HepG2 (cell line): ENCODE data around the gene CLDN24. TPM values are rescaled to one million over a fixed set of nuclear protein-coding genes. Genes with fewer than 3 reads are reported as not detected.

ENCODE experiments used
- ATAC-seq: fragments of 200-7000 bp; cut with Tn5 transposase; 3 replicates; pipeline ENCODE4 v1.9.1; 2020; ENCODE audit warnings: mild to moderate bottlenecking, moderate library complexity
- BruUV-seq: library from RNA; stranded (reverse); fragments of 400-500 nt; replicated peaks from 2 replicates; lab custom pipeline; 2021; lab: Mats Ljungman, UMichigan
- CTCF ChIA-PET: fragments of 300-600 bp; formaldehyde crosslinking; extraction: SDS; loops from one replicate; lab custom pipeline; 2021; ENCODE audit warnings: low total read pairs, inconsistent platforms, low intra/inter-chr PET ratio; lab: Yijun Ruan, JAX
- POLR2A ChIA-PET: fragments of 350-600 bp; sonication (Branson Sonifier 250); formaldehyde crosslinking; loops from one replicate; lab custom pipeline; 2020; ENCODE audit warnings: antibody characterized with exemption, inconsistent platforms; lab: Yijun Ruan, JAX
- DNase-seq: peaks from one replicate; pipeline ENCODE4 v3.0.0-alpha.2; 2015; ENCODE audit warnings: low spot score
- FAIRE-seq: peaks from 3 replicates; lab custom pipeline; 2011; peaks lifted over from hg19 to GRCh38; lab: Jason Lieb, UNC
- H2AFZ ChIP-seq: one replicate; pipeline ENCODE4 v1.6.1; 2011; ENCODE audit warnings: low read length, inconsistent platforms
- H3K27ac ChIP-seq: fragments of 300-600 bp; 3 replicates; pipeline ENCODE4 v1.8.0; 2011; ENCODE audit warnings: mixed run types, mild to moderate bottlenecking, mixed read lengths, low read length, inconsistent platforms; ENCODE audit not compliant: insufficient read depth; ENCODE audit errors: extremely low read length
- H3K27me3 ChIP-seq, 2 experiments: fragments of 200-600 bp in 1 of 2; 2 replicates in 1 of 2; 3 replicates in 1 of 2; pipeline versions ENCODE4 v1.6.0 to v1.8.0; 2011; ENCODE audit warnings: low read length in 2 of 2, mild to moderate bottlenecking in 2 of 2, moderate library complexity in 2 of 2, inconsistent platforms in 1 of 2; ENCODE audit not compliant: insufficient read depth in 2 of 2, control insufficient read depth in 1 of 2
- H3K36me3 ChIP-seq, 2 experiments: fragments of 200-600 bp in 1 of 2; replicated peaks in 1 of 2; 2 replicates in 1 of 2; 3 replicates in 1 of 2; pipeline versions ENCODE4 v1.5.1 to v1.8.0; 2011; ENCODE audit warnings: low read length in 2 of 2, inconsistent platforms in 1 of 2; ENCODE audit not compliant: insufficient read depth in 2 of 2, control insufficient read depth in 1 of 2
- H3K4me1 ChIP-seq: 2 replicates; pipeline ENCODE4 v1.5.1; 2012; ENCODE audit warnings: low read length, inconsistent platforms; ENCODE audit not compliant: insufficient read depth
- H3K4me2 ChIP-seq: 2 replicates; pipeline ENCODE4 v1.6.0; 2011; ENCODE audit warnings: low read depth, low read length, inconsistent platforms
- H3K4me3 ChIP-seq, 3 experiments: fragments of 200-600 bp in 1 of 3; sonication (generic), shearing (Covaris generic) in 1 of 3; replicated peaks in 1 of 3; 2 replicates each; pipeline ENCODE4 v1.5.1; 2011 to 2016; ENCODE audit warnings: low read length in 3 of 3, inconsistent platforms in 2 of 3, low read depth in 2 of 3, mild to moderate bottlenecking in 2 of 3, control low read depth in 1 of 3, mixed read lengths in 1 of 3; ENCODE audit not compliant: insufficient read depth in 1 of 3
- H3K79me2 ChIP-seq: one replicate; pipeline ENCODE4 v1.6.1; 2011; ENCODE audit warnings: low read length, inconsistent platforms; ENCODE audit not compliant: insufficient read depth
- H3K9ac ChIP-seq: 2 replicates; pipeline ENCODE4 v1.6.0; 2011; ENCODE audit warnings: mild to moderate bottlenecking, low read depth, low read length, inconsistent platforms; ENCODE audit not compliant: insufficient read depth
- H3K9me3 ChIP-seq: 2 replicates; pipeline ENCODE4 v1.5.1; 2012; ENCODE audit warnings: mild to moderate bottlenecking, low read length
- H4K20me1 ChIP-seq: 2 replicates; pipeline ENCODE4 v1.6.0; 2011; ENCODE audit warnings: inconsistent platforms, mild to moderate bottlenecking, low read length, moderate library complexity; ENCODE audit not compliant: insufficient read depth
- FOXO1 ChIP-seq: sonication (generic); formaldehyde crosslinking; IDR thresholded peaks from 2 replicates; pipeline ENCODE4 v1.4.0; 2020; ENCODE audit warnings: missing genetic modification reagents
- HES4 ChIP-seq: sonication (generic); formaldehyde crosslinking; IDR thresholded peaks from 2 replicates; pipeline ENCODE4 v1.9.0; 2021; ENCODE audit warnings: mild to moderate bottlenecking, missing genetic modification reagents, borderline replicate concordance
- HOXA9 ChIP-seq: sonication (generic); formaldehyde crosslinking; IDR thresholded peaks from 2 replicates; pipeline ENCODE4 v1.8.1; 2022; ENCODE audit warnings: missing genetic modification reagents, mild to moderate bottlenecking, moderate library complexity, borderline replicate concordance
- JUNB ChIP-seq: sonication (generic); formaldehyde crosslinking; IDR thresholded peaks from 2 replicates; pipeline ENCODE4 v1.8.0; 2022; ENCODE audit warnings: missing genetic modification reagents, mild to moderate bottlenecking, borderline replicate concordance
- KDM6A ChIP-seq: IDR thresholded peaks from 2 replicates; pipeline ENCODE4 v1.6.1; 2016; ENCODE audit warnings: low read depth
- REXO4 ChIP-seq: sonication (generic); formaldehyde crosslinking; IDR thresholded peaks from 2 replicates; pipeline ENCODE4 v1.8.0; 2022; ENCODE audit warnings: missing genetic modification reagents, mild to moderate bottlenecking, borderline replicate concordance
- SNRNP70 ChIP-seq: fragments of 200-400 bp; formaldehyde crosslinking; IDR thresholded peaks from 2 replicates; pipeline ENCODE4 v1.6.1; 2017; ENCODE audit warnings: mild to moderate bottlenecking, low read depth, low read length, moderate library complexity
- TAF1 ChIP-seq: sonication (generic); formaldehyde crosslinking; IDR thresholded peaks from 2 replicates; pipeline ENCODE4 v1.4.0; 2020; ENCODE audit warnings: missing genetic modification reagents
- ZNF564 ChIP-seq: sonication (generic); formaldehyde crosslinking; IDR thresholded peaks from 2 replicates; pipeline ENCODE4 v1.8.1; 2023; ENCODE audit warnings: mild to moderate bottlenecking, missing genetic modification reagents
- ZNF569 ChIP-seq: sonication (generic); formaldehyde crosslinking; IDR thresholded peaks from 2 replicates; pipeline ENCODE4 v1.5.0; 2020; ENCODE audit warnings: mild to moderate bottlenecking, missing genetic modification reagents, moderate library complexity, borderline replicate concordance
- ZNF605 ChIP-seq: sonication (generic); formaldehyde crosslinking; IDR thresholded peaks from 2 replicates; pipeline ENCODE4 v1.8.0; 2022; ENCODE audit warnings: mild to moderate bottlenecking, missing genetic modification reagents
- ZNF737 ChIP-seq: sonication (generic); formaldehyde crosslinking; IDR thresholded peaks from 2 replicates; pipeline ENCODE4 v1.5.0; 2020; ENCODE audit warnings: missing genetic modification reagents, mild to moderate bottlenecking, borderline replicate concordance
- ZNF776 ChIP-seq: sonication (generic); formaldehyde crosslinking; IDR thresholded peaks from 2 replicates; pipeline ENCODE4 v1.4.0; 2020; ENCODE audit warnings: mild to moderate bottlenecking, missing genetic modification reagents
- ZNF878 ChIP-seq: sonication (generic); formaldehyde crosslinking; IDR thresholded peaks from 2 replicates; pipeline ENCODE4 v1.8.1; 2023; ENCODE audit warnings: mild to moderate bottlenecking, missing genetic modification reagents, moderate library complexity
- WGBS: methylation state at CpG from one replicate; pipeline ENCODE4 v1.1.6; 2017; ENCODE audit warnings: low lambda C conversion rate; 5-methylcytosine and 5-hydroxymethylcytosine counted together
- in situ Hi-C: cut with HindIII; loops from 2 replicates; pipeline ENCODE4 v1.10.0; 2017; ENCODE audit warnings: low pct_unique_long_range_greater_than_20kb; ENCODE audit not compliant: extremely low pct_ligation_motif_present
- intact Hi-C: fragments of 100-400 bp; cut with micrococcal nuclease; formaldehyde crosslinking; loops from one replicate; pipeline ENCODE4 v1.10.0; 2022; ENCODE audit not compliant: unreplicated experiment
- polyA plus RNA-seq, 8 experiments: library from polyadenylated mRNA; depleted of rRNA in 3 of 8; stranded (reverse) in 7 of 8; unstranded in 1 of 8; fragments of >200 nt; fragmentation: Illumina TruSeq in 4 of 8; extraction: Trizol in 4 of 8; gene quantifications; 2 replicates each; pipeline versions ENCODE4 v1.2.1 to v1.2.3, GENCODE V29; 2011 to 2016; ENCODE audit warnings: low read depth in 4 of 8, missing spikeins in 1 of 8, mixed read lengths in 1 of 8; ENCODE audit not compliant: insufficient read depth in 1 of 8
- total RNA-seq, 5 experiments: library from RNA; depleted of rRNA; stranded (reverse); fragments of >200 nt; fragmentation: Illumina TruSeq; extraction: Trizol; gene quantifications; 2 replicates each; pipeline ENCODE4 v1.2.3, GENCODE V29; 2016; ENCODE audit warnings: low read depth in 1 of 5
- TF ChIP-seq, protein P1 (sequence below): sonication (generic); formaldehyde crosslinking; IDR thresholded peaks from 2 replicates; pipeline ENCODE4 v1.8.1; 2023; ENCODE audit warnings: missing genetic modification reagents, mild to moderate bottlenecking, borderline replicate concordance
- TF ChIP-seq, protein P2 (sequence below): sonication (generic); formaldehyde crosslinking; IDR thresholded peaks from 2 replicates; pipeline ENCODE4 v1.5.0; 2020; ENCODE audit warnings: missing genetic modification reagents, mild to moderate bottlenecking, borderline replicate concordance

The CLDN24 gene
- total and polyA plus RNA-seq, 2 of the 13 experiments (the other 11 are each of a cell fraction or from before 2014, with no cell fraction given), result not detected

DNA sequence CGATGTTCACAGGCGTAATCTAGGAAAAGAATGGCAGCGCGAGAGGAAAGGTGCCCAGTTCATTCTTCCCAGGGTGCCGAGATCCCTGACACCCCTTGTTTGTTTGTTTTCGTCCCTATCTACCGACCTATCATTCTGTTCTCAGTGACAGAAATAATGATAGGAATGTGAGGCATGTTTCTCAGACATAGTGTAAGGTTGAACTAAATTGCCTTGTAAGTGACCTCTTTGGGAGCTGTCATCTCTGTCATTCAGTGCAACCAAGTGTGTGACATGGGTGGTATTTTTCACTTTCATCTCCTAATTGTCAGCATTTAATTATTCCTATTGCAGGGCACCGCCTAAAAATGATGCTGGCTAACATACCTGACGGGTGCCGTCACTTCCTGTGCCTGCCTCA lies 26.5 kb downstream of the CLDN24 start:
- no peak overlapping the region for H3K9ac ChIP-seq
- no peaks in the 10 kb centered on the region for H3K79me2 ChIP-seq
- in situ Hi-C loops, result no loop called here
- FAIRE-seq, result no peak
- no peaks in the 10 kb centered on the region for H3K9me3 ChIP-seq
- ATAC-seq, result no peak; the same call in 2 of the 3 replicates
- H4K20me1 ChIP-seq, result no peaks in the 10 kb centered on the region
- TF ChIP-seq TAF1 (no peak), ZNF878 (CRISPR knock-in tag) (no peak), ZNF569 (CRISPR knock-in tag) (no peak)
- no peaks in the 10 kb centered on the region for H3K4me1 ChIP-seq
- intact Hi-C loops, result no loop called here
- no peak overlapping the region for H2AFZ ChIP-seq
- ChIA-PET POLR2A (no interaction called here), CTCF (no interaction called here)
- 95% methylated on average over 10 of the region's 10 CpGs for WGBS
- BruUV-seq, result no TSS peak
- DNase-seq, result no peak
- H3K27ac ChIP-seq, result no peak overlapping the region
- H3K36me3 ChIP-seq, result peaks cover 9 to 50% of the 10 kb centered on the region in 2 experiments
- no peak overlapping the region for H3K4me3 ChIP-seq
- H3K27me3 ChIP-seq, result no peaks in the 10 kb centered on the region
- H3K4me2 ChIP-seq, result no peak overlapping the region

DNA sequence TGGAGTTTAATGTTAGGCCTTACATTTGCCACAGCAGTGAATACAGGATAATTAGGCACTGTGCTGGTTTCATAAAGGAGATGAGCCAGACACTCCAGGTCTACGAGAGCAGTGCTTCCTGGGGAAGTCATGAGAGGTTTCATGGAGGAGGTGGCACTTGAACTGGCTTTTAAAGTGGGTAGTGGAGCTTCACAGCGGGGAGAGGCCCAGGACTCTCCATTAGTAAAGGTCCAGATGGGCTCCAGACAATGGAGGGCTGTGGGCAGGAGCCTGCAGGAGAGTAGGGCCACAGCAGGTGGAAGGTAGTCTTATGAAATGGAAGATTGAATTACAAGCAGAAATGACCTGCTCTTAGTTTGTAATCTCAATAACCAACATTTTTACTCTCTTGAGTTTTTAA lies 31.2 kb downstream of the CLDN24 start:
- POLR2A ChIA-PET, result no interaction called here
- peaks cover 15 to 77% of the 10 kb centered on the region in 2 experiments for H3K36me3 ChIP-seq
- TF ChIP-seq KDM6A, result no peak
- TF ChIP-seq, protein P1, sequence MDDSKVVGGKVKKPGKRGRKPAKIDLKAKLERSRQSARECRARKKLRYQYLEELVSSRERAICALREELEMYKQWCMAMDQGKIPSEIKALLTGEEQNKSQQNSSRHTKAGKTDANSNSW (CRISPR knock-in tag), result no peak
- no peak for TF ChIP-seq FOXO1 (CRISPR knock-in tag)
- TF ChIP-seq ZNF776 (CRISPR knock-in tag), result no peak
- TF ChIP-seq ZNF564 (CRISPR knock-in tag), result no peak
- TF ChIP-seq, protein P2, sequence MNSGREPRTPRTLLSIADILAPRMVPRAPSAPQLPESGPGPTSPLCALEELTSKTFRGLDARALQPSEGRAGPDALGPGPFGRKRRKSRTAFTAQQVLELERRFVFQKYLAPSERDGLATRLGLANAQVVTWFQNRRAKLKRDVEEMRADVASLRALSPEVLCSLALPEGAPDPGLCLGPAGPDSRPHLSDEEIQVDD (CRISPR knock-in tag), result no peak
- TF ChIP-seq SNRNP70, result no peak
- TF ChIP-seq REXO4, result no peak
- TF ChIP-seq ZNF737 (CRISPR knock-in tag), result no peak
- no peak for TF ChIP-seq HOXA9 (CRISPR knock-in tag)
- TF ChIP-seq JUNB (CRISPR knock-in tag), result no peak
- no peak for TF ChIP-seq ZNF605
- TF ChIP-seq HES4 (CRISPR knock-in tag), result no peak
- H3K4me3 ChIP-seq, result no peak overlapping the region
- no peak overlapping the region for H3K4me2 ChIP-seq
- WGBS, result 96% methylated on average over 2 of the region's 2 CpGs
- H3K27ac ChIP-seq, result no peak overlapping the region
- H3K4me1 ChIP-seq, result no peaks in the 10 kb centered on the region
- H3K9me3 ChIP-seq, result no peaks in the 10 kb centered on the region
- H3K79me2 ChIP-seq, result no peaks in the 10 kb centered on the region
- no peaks in the 10 kb centered on the region for H3K27me3 ChIP-seq
- no peak overlapping the region for H2AFZ ChIP-seq
- no peak for ATAC-seq
- no peaks in the 10 kb centered on the region for H4K20me1 ChIP-seq
- CTCF ChIA-PET, result no interaction called here
- BruUV-seq, result no TSS peak
- no peak for DNase-seq
- no peak for FAIRE-seq
- intact Hi-C loops (no loop called here), in situ Hi-C loops (no loop called here)
- H3K9ac ChIP-seq, result no peak overlapping the region
